GM18511 (cell line): ENCODE data around the gene HEMK1.

Experiments
- ATAC-seq: cut with Tn5 transposase; IDR thresholded peaks from one replicate; pipeline ENCODE4 v1.9.1; 2021; ENCODE audit warnings: mild to moderate bottlenecking, moderate library complexity; ENCODE audit not compliant: unreplicated experiment

The HEMK1 gene

GRCh38 chr3:50612234-50612882 is 43.0 kb downstream of the HEMK1 start:
- ATAC-seq, result no peak

- no peak for ATAC-seq
These were observed 43.9 kb downstream of the HEMK1 start for GRCh38 chr3:50612970-50613846.

GRCh38 chr3:50615190-50615589 is 45.9 kb downstream of the HEMK1 start:
- ATAC-seq, result no peak

GRCh38 chr3:50616003-50616769 is 46.9 kb downstream of the HEMK1 start:
- peak; percentile 30 for ATAC-seq

- ATAC-seq, result peak; percentile 70
These were observed 47.4 kb downstream of the HEMK1 start for GRCh38 chr3:50616770-50617095.

- ATAC-seq, result peak; percentile 23
These were observed 47.9 kb downstream of the HEMK1 start, which contains the start of gene MAPKAPK3 for GRCh38 chr3:50617096-50617791. Gene MAPKAPK3 (plus strand): TSS chr3:50617151. CDS start chr3:50617566, 415 bp downstream.

GRCh38 chr3:50617911-50618481 is 48.7 kb downstream of the HEMK1 start:
- ATAC-seq, result no peak

- no peak for ATAC-seq
These were observed 51.1 kb downstream of the HEMK1 start for GRCh38 chr3:50620420-50620819.

GRCh38 chr3:50620820-50621219 is 51.5 kb downstream of the HEMK1 start:
- ATAC-seq, result no peak

GRCh38 chr3:50622881-50623280 is 53.6 kb downstream of the HEMK1 start:
- no peak for ATAC-seq

- peak; percentile 72 for ATAC-seq
These were observed 54.6 kb downstream of the HEMK1 start for GRCh38 chr3:50623840-50624474.

GRCh38 chr3:50624634-50625033 is 55.3 kb downstream of the HEMK1 start:
- ATAC-seq, result no peak

GRCh38 chr3:50625231-50626182 is 56.2 kb downstream of the HEMK1 start:
- no peak for ATAC-seq

- ATAC-seq, result no peak
These were observed 57.1 kb downstream of the HEMK1 start for GRCh38 chr3:50626401-50626800.

- ATAC-seq, result no peak
These were observed 58.2 kb downstream of the HEMK1 start for GRCh38 chr3:50627407-50628051.

- no peak for ATAC-seq
These were observed 59.3 kb downstream of the HEMK1 start for GRCh38 chr3:50628601-50629000.

GRCh38 chr3:50630394-50630793 is 61.1 kb downstream of the HEMK1 start:
- no peak for ATAC-seq

GRCh38 chr3:50630877-50631276 is 61.6 kb downstream of the HEMK1 start:
- ATAC-seq, result no peak
